ENCODE data around the gene ENTPD6.

Gene ENTPD6

GRCh38 chr20:25244976-25245375 lies 49.5 kb downstream of the ENTPD6 start:
- no peak for TF ChIP-seq CTCF (IDR thresholded peaks at IDR 0.05; ENCODE audit: low read depth, low read length)
- no peak for DNase-seq (ENCODE audit: low read depth, low spot score)
- in situ Hi-C loops (cut with HindIII; ENCODE audit: low sequenced_read_pairs), result no loop called here
- no peak overlapping the region for H3K4me3 ChIP-seq (ENCODE audit: low read depth, low read length)

GRCh38 chr20:25245461-25245860 lies 49.9 kb downstream of the ENTPD6 start:
- no peak for TF ChIP-seq CTCF (IDR thresholded peaks at IDR 0.05; ENCODE audit: low read depth, low read length)
- no peak for DNase-seq (ENCODE audit: low read depth, low spot score)
- in situ Hi-C loops (cut with HindIII; ENCODE audit: low sequenced_read_pairs), result no loop called here
- H3K4me3 ChIP-seq (ENCODE audit: low read depth, low read length), result no peak overlapping the region

- no peak for TF ChIP-seq CTCF (IDR thresholded peaks at IDR 0.05; ENCODE audit: low read depth, low read length)
- in situ Hi-C loops (cut with HindIII; ENCODE audit: low sequenced_read_pairs), result no loop called here
- H3K4me3 ChIP-seq (ENCODE audit: low read depth, low read length), result peak overlapping the region; percentile 93
- no peak for DNase-seq (ENCODE audit: low read depth, low spot score)
Observed at GRCh38 chr20:25246182-25246999, 50.9 kb downstream of the ENTPD6 start.

- H3K4me3 ChIP-seq (ENCODE audit: low read depth, low read length), result peak overlapping the region; percentile 93
- peak; percentile 74 for DNase-seq (ENCODE audit: low read depth, low spot score)
- TF ChIP-seq CTCF (IDR thresholded peaks at IDR 0.05; ENCODE audit: low read depth, low read length), result peak; percentile 76
- in situ Hi-C loops (cut with HindIII; ENCODE audit: low sequenced_read_pairs), result no loop called here
Observed at GRCh38 chr20:25247000-25247517, 51.5 kb downstream of the ENTPD6 start.

GRCh38 chr20:25247518-25247955 lies 52.0 kb downstream of the ENTPD6 start:
- in situ Hi-C loops (cut with HindIII; ENCODE audit: low sequenced_read_pairs), result no loop called here
- peak overlapping the region; percentile 93 for H3K4me3 ChIP-seq (ENCODE audit: low read depth, low read length)
- peak; percentile 62 for DNase-seq (ENCODE audit: low read depth, low spot score)
- TF ChIP-seq CTCF (IDR thresholded peaks at IDR 0.05; ENCODE audit: low read depth, low read length), result no peak

GRCh38 chr20:25247956-25248785 lies 52.7 kb downstream of the ENTPD6 start, which contains the start of gene PYGB:
Gene PYGB (plus strand): TSS chr20:25248085. CDS start chr20:25248179, 94 bp downstream.
- TF ChIP-seq CTCF (IDR thresholded peaks at IDR 0.05; ENCODE audit: low read depth, low read length), result no peak
- peak within 1 kb of the TSS; percentile 93 for H3K4me3 ChIP-seq (ENCODE audit: low read depth, low read length)
- peak; percentile 87 for DNase-seq (ENCODE audit: low read depth, low spot score)
- in situ Hi-C loops (cut with HindIII; ENCODE audit: low sequenced_read_pairs), result no loop called here

Measured in astrocyte of the spinal cord (primary cell).